AG08396 (cell line): ENCODE results near the gene PTPN22.
"Not testable (repeated sequence)": the region's sequence is repeated elsewhere in the genome, so short reads cannot be mapped to it uniquely, and the experiment has no call there.

Experiments
- DNase-seq: peaks from one replicate; pipeline ENCODE4 v3.0.0; 2012; ENCODE audit warnings: low spot score, mixed read lengths

Gene PTPN22

DNA sequence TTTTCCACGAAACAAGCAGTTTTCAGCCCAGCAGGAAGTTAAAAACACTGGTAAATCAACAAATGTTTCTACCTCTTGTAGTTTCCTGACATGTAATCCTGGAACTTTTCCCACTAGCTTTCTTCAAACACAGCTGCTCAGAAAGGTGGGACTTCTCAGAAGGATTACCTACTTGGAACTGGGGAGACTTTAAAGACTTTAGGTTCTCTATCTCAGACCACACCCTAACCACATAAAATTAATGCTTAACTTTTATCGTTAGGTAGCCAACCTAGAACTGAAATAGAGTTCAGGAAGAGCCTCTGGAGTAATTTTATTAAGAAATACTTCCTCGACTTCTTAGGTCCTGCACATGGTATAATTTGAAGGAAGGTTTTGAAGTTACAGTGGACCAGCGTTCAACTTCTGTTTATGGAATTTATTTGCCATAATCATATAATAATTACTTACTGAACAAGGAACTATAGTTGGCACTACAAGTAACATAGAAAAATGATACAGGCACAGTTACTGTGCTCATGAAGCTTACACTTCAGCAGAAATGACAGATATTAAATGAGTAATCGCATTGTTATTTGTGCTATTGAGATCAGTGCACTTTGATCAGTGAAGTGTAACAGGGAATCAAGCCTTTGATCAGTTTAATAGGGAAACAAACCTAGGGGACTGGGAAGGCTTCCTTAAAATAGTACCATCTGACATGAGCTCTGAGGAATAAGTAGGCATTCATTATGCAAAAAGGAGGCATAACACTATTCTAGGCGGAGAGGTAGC lies 16.1 kb upstream of the PTPN22 start, which contains the start of gene BCL2L15:
BCL2L15 (minus strand) TSS at position 180 of the 774 bp plus-strand sequence. CDS start 206 bp downstream, outside the sequence.
- DNase-seq: no peak

DNA sequence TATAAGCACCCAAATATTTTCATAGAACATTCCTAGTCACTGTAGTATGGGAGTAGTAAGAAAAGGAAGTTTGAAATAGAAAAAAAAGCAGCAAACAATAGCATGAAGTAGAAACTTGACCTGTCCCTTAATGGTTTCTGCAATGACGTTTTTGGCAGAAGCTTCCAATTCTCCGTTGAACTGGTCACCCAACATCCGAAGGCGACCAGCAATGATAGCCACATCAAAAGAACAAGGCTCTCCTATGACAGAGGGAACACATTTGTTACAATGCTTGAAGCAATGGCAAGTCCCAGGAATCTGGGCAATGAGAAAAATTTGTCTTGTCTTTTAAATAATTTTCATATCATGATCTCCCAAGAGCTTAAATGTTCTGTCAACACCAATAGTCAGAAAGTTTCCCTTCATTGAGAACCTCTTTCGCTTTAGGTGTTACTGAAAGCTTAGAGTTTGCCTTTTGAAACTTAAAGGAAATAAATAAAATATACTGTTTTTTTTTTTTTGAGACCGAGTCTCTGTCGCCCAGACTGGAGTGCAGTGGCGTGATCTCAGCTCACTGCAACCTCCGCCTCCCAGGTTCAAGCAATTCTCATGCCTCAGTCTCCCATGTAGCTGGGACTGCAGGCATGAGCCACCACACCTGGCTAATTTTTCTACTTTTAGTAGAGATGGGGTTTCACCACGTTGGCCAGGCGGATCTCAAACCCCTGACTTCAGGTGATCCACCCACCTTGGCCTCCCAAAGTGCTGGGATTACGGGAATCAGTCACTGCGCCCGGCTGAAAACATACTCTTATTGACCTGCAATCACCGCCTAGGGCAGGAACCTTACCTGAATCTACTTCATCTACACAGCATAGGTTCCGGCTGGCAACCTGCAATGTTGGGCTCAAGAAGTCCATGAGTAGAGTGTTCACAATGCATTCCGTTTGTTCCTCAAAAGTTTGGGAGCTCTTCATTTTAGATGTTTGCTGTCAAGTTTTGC lies 15.2 kb upstream of the PTPN22 start:
- DNase-seq: no peak

DNA sequence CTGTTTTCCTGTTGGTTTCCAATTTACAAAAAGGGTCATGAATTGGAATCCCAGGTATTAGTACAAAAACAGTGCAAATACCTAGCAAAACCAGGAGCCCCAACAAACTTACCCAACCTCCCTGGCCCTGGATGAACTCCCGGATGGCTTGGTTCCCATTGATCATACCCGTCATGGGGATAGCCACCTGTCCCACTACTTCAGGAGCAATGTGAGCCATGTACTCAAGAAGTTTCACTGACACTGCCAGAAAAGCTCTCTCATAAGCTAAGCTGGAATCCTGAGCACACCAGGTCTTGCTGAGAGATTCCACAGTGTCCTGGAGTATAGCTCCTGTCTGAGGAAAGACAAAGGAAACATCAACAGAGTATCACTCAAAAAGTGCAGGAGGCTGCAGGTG lies 10.1 kb upstream of the PTPN22 start:
- no peak for DNase-seq

DNA sequence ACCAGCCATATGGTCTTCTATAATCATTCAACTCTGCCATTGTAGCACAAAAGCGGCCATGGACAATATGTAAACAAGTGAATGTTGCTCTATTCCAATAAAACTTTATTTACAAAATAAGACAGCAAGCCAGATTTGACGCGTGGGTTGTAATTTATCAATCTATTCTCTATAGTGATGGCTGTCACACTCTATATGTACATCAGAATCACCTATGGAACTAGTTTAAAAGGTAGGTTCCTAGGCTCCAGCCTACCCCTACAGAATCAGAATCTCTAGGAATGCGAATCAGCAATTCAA lies 8.2 kb upstream of the PTPN22 start:
- DNase-seq: no peak

DNA sequence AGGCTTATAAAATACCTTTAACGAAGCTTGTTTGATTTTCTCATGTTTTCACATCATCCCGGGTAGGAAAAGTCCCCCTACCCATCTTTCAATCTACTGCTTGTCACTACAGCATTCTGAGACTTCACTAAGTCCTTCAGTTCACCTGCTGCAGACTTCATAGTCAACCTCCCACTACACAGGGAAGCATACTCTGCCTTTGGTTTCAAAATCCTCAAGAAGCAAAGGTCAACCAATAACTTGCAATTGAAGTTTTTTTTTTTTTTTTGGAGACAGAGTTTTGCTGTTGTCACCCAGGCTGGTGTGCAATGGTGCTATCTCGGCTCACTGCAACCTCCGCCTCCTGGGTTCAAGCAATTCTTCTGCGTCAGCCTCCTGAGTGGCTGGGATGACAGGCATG lies 4.7 kb upstream of the PTPN22 start:
- no peak for DNase-seq

DNA sequence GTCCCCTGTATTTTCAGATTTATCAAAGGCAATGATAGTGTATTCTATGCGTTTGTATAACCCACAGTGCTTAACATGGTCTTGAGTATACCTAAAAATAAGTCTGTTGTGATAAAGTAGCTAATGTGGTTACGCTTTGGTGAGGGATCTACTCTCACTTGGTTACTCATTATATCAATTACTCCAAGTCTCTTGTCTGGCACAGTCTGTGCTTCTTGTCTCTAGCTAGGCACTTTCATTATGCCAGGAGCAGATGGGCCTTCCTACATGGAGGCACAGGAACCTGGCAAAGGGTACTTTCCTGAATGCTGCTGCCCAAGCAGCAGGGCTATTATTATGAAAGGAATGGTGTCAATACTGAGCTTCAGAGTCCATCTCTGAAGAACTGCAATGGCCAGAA lies 4.2 kb upstream of the PTPN22 start:
- no peak for DNase-seq

DNA sequence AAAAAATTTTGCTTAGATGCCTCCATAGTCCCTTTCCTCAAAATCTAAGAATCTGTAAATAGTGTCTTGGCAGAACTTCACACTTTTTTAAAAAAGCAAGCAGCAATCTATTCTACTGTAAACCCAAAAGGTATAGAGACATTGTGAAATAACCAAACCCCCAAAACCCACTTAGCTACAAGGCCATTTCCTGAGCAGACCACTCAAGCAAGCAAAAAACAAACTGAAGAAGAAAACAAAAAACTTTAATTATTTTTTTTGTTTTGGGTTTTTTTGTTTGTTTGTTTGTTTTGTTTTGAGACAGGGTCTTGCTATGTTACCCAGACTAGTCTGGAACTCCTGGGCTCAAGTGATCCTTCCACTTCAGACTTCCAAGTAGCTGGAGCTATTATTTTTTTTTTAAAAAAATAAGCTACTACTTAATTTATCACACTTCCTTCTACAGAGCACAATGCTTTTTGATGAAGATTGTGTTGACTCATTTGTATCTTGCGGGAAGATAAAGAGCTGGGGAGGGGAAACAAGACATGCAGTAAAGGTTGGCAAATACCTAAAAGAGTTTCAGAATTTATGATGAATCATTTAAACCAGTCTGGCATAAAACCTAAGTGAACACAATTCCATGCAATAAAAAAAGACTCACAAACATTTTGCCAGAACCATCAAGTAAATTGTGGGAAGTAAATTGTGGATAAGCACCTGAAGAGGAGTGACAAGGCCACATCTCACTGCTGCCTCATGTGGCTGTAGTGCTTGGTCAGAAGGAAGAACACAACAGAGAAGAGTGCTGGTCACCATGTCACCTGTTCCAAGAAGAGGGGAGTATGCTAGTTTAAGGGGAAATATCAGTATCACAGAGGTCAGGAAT lies 2.7 kb upstream of the PTPN22 start:
- no peak for DNase-seq

- no peak for DNase-seq
Observed at GRCh38 chr1:113872219-113872935, 865 bp upstream of the PTPN22 start.

DNA sequence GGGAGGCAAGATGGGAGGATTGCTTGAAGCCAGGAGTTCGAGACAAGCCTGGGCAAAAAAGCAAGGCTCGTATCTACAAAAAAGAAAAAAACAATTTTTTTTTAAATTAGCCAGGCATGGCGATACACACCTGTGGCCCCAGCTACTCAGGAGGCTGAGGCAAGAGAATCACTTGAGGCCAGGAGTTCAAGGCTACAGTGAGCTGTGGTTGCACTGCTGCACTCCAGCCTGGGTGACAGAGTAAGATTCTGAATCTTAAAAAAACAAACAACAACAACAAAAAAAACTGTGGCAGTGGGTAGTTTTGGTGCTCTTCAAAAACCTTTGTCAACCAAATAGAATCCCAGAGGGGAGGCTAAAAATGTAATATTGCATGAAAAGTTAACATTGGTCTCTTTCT lies 734 bp downstream of the PTPN22 start:
- no peak for DNase-seq

DNA sequence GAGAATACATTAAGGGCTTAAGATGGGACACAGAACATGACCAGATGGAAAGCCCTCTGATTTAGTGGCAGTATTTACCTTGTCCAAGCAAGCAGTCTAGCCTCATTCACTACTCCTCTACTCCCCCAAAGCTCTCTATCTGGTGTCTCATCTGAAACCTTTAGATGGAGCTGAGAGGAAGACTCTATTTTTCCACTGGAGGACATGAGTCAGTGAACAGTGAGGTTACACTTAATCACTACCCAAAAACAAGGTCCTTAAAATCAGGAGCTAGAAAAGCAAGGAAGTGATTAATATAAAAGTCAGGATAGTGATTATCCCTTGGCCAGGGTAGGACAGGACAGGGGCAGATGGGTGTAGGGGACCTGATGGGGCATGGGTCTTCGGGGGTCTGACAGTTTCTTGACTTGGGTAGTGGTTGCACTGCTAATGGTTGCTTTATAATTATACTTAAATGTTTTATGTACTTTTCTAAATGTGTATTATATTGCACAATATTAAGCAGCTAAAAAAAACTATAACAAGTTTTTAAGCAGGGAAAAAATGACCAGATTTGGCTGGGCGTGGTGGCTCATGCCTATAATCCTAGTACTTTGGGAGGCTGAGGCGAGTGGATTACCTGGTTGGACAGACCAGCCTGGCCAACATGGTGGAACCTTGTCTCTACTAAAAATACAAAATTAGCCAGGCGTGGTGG lies 3.0 kb downstream of the PTPN22 start:
- peak; percentile 11 for DNase-seq

DNA sequence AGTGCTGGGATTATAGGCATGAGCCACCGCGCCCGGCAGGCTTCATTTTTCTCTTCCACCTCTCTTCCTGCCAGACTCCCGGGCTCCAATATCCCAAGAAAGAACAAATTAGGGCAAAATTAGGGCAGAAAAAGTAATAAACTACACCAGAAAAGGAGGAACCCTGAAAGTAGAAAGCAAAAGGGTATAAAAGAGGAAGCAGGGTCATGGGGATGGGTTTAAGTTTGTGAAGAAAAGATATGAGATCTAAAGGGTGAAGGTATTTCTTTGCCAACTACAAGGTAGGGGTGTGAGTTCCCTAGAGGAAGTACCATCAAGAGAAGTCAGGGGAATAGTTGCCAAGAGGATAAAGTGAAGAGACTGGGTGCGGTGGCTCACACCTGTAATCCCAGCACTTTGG lies 9.9 kb downstream of the PTPN22 start:
- no peak for DNase-seq

DNA sequence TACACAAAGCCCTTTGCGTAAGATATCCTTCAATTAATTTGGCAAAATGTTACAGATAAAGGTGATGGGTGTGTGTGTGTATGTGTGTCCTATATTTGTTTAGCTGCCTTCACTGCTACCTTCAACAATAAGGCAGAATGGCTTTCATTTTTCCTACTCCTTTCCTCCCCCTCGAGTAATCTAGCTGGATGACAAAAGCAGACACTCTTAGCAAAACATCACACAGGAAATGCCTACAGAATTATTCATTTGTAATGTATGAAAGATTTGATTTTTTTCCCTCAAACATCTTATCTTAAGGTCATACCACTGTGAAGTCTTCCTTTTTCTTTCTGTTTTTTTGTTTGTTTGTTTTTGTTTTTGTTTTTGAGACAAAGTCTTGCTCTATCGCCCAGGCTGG lies 10.6 kb downstream of the PTPN22 start:
- peak; percentile 25 for DNase-seq

DNA sequence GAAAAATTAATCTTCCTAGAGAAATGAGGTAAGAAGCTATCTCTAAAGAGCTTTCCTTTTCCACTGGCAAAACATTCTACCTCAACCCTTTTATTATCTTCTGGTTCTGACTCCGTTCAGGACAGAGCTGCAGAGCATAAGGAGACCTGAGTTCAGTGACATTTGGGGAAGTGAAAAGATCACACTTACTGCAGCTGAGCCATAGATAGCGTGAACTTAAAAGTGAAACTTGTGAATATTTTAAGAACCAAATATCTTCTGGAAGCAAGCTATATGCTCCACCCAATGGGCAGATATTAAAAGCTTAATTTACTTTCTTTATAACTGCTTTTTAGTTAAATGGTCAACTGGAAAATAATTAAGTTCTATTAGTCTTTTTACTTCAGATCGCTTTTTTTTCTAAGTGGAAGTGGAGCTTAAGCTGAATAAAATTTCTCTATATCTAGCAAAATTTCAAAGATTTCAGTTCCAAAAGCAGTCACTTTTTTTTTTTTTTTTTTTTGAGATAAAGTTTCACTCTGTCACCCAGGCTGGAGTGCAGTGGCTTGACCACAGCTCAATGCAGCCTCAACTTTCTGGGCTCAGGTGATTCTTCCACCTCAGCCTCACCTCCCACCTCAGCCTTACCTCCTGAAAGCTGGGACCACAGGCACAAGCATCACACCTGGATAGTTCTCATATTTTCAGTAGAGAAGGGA lies 11.9 kb downstream of the PTPN22 start:
- DNase-seq: no peak

- no peak for DNase-seq
Observed at GRCh38 chr1:113858982-113859381, 12.5 kb downstream of the PTPN22 start.

- no peak for DNase-seq
Observed at GRCh38 chr1:113858418-113858817, 13.1 kb downstream of the PTPN22 start.

DNA sequence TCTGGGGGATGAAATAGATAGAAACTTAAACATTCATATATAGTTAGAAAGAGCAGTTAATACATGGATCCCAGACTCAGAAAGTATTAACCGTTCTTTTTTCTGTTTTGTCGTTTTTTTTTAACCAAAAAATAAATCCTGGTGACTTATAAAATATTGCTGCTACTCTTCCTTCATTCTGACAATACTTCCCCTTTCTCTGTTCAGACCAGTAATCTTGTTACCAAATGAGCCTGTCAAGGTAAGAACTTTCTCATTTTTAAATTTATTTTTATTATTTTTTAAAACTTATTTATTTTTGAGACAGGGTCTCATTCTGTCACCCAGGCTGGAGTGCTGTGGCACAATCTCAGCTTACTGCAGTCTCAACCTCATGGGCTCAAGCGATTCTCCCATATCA lies 13.7 kb downstream of the PTPN22 start:
- DNase-seq: no peak

GRCh38 chr1:113856401-113856790 lies 15.1 kb downstream of the PTPN22 start:
- DNase-seq: no peak

DNA sequence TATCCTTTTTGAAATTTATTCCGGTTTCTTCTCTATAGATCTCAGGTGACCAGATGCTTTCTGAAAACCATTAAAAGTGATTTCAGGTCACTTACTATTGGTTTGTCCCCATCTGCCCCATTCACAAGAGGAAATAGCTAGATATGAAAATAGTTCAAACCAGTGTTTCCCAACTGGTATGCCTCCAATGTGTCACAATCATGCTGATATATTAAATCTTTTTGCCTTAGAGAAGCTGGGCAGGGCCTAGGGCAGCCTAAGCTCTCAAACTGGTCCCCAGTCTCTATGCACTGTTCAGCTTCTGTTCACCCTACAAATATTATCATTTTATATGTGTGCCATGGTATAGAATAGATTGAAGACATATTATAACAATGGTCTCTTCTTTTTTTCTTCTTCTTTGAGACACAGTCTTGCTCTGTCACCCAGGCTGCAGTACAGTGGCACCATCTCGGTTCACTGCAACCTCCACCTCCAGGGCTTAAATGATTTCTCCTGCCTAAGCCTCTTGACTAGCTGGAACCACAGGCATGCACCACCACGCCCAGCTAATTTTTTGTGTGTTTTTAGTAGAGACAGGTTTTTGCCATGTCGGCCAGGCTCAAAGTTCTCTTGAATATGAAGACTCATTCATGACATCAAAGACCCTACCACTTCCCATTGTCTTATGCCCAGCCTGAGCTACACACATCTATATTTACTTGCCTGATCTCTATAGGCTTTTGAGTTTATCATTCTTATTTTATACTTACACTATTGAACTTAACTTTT lies 15.7 kb downstream of the PTPN22 start:
- DNase-seq: no peak

DNA sequence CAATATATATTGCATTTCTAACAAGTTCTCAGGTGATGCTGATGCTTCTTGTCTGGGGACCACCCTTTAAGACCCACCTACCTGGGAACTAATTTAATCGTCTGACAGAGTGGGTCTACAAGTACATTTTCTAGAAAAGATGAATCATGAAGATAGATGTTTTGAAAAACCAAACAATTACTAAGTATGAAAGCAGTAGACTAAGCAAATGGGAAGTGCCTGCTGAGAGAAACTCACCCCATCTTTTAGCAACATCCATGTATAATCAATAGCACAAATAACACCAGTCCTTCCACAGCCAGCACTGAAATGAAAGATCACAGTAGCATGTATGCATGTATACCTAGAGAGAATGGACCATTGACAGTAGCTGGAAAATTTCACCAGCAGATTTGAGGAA lies 17.3 kb downstream of the PTPN22 start:
- no peak for DNase-seq

- not testable (repeated sequence) for DNase-seq
Observed at GRCh38 chr1:113852694-113853093, 18.8 kb downstream of the PTPN22 start.
